BJ (cell line): ENCODE data around the gene ZNF234. TPM values are rescaled to one million over a fixed set of nuclear protein-coding genes. Genes with fewer than 3 reads are reported as not detected.
"Not testable (repeated sequence)": the region's sequence is repeated elsewhere in the genome, so short reads cannot be mapped to it uniquely, and the experiment has no call there.

Experiments
- CTCF ChIA-PET: fragments of 350-600 bp; formaldehyde crosslinking; extraction: SDS; loops from one replicate; lab custom pipeline; 2021; ENCODE audit warnings: antibody characterized with exemption, inconsistent platforms; lab: Yijun Ruan, JAX
- POLR2A ChIA-PET: fragments of 300-600 bp; sonication (Branson Sonifier 250); formaldehyde crosslinking; extraction: SDS; loops from one replicate; lab custom pipeline; 2021; ENCODE audit warnings: antibody characterized with exemption; lab: Charles Lee
- DNase-seq: peaks from one replicate; pipeline ENCODE4 v3.0.0-alpha.2; 2011; ENCODE audit warnings: low read depth
- H3K27me3 ChIP-seq: 2 replicates; pipeline ENCODE4 v1.6.0; 2011; ENCODE audit warnings: low read length; ENCODE audit not compliant: control insufficient read depth, insufficient read depth
- H3K36me3 ChIP-seq: 2 replicates; pipeline ENCODE4 v1.5.1; 2011; ENCODE audit warnings: low read length; ENCODE audit not compliant: control insufficient read depth, insufficient read depth
- H3K4me3 ChIP-seq: 2 replicates; pipeline ENCODE4 v1.5.1; 2011; ENCODE audit warnings: low read depth, mild to moderate bottlenecking, control low read depth, low read length
- polyA plus RNA-seq: library from polyadenylated mRNA; depleted of rRNA; stranded (reverse); fragments of >200 nt; gene quantifications from 2 replicates; pipeline ENCODE4 v1.2.3, GENCODE V29; 2011; rRNA removed
- TF ChIP-seq, protein P1 (sequence below): IDR thresholded peaks from 2 replicates; pipeline ENCODE4 v1.5.1; 2011; ENCODE audit warnings: low read depth, mild to moderate bottlenecking, control low read depth, inconsistent platforms, low read length, moderate library complexity; ENCODE audit not compliant: insufficient read depth

The ZNF234 gene
- polyA plus RNA-seq, 1 experiment, result 3.1 TPM

GRCh38 chr19:44202470-44202869, 61.1 kb downstream of the ZNF234 start:
- ChIA-PET POLR2A (no interaction called here), CTCF (no interaction called here)
- H3K27me3 ChIP-seq, result no peaks in the 10 kb centered on the region
- TF ChIP-seq, protein P1, sequence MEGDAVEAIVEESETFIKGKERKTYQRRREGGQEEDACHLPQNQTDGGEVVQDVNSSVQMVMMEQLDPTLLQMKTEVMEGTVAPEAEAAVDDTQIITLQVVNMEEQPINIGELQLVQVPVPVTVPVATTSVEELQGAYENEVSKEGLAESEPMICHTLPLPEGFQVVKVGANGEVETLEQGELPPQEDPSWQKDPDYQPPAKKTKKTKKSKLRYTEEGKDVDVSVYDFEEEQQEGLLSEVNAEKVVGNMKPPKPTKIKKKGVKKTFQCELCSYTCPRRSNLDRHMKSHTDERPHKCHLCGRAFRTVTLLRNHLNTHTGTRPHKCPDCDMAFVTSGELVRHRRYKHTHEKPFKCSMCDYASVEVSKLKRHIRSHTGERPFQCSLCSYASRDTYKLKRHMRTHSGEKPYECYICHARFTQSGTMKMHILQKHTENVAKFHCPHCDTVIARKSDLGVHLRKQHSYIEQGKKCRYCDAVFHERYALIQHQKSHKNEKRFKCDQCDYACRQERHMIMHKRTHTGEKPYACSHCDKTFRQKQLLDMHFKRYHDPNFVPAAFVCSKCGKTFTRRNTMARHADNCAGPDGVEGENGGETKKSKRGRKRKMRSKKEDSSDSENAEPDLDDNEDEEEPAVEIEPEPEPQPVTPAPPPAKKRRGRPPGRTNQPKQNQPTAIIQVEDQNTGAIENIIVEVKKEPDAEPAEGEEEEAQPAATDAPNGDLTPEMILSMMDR, result no peak
- no peak for DNase-seq
- H3K4me3 ChIP-seq, result no peak overlapping the region
- H3K36me3 ChIP-seq, result no peaks in the 10 kb centered on the region

GRCh38 chr19:44202974-44203373, 61.6 kb downstream of the ZNF234 start:
- ChIA-PET POLR2A (no interaction called here), CTCF (no interaction called here)
- Histone ChIP-seq H3K4me3 (no peak overlapping the region), H3K36me3 (no peaks in the 10 kb centered on the region), H3K27me3 (no peaks in the 10 kb centered on the region)
- no peak for DNase-seq
- TF ChIP-seq, protein P1, result no peak

DNA sequence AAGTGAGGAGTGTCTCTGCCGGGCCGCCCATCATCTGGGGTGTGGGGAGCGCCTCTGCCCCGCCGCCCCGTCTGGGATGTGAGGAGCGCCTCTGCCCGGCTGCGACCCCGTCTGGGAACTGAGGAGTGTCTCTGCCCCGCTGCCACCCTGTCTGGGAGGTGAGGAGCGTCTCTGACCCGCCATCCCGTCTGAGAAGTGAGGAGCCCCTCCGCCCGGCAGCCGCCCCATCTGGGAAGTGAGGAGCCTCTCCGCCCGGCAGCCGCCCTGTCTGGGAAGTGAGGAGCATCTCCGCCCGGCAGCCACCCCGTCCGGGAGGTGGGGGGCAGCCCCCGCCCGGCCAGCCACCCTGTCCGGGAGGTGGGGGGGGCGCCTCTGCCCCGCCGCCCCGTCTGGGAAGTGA, 62.5 kb downstream of the ZNF234 start:
- H3K27me3 ChIP-seq, DNase-seq, H3K36me3 ChIP-seq, POLR2A ChIA-PET, CTCF ChIA-PET, H3K4me3 ChIP-seq: not testable (repeated sequence)

DNA sequence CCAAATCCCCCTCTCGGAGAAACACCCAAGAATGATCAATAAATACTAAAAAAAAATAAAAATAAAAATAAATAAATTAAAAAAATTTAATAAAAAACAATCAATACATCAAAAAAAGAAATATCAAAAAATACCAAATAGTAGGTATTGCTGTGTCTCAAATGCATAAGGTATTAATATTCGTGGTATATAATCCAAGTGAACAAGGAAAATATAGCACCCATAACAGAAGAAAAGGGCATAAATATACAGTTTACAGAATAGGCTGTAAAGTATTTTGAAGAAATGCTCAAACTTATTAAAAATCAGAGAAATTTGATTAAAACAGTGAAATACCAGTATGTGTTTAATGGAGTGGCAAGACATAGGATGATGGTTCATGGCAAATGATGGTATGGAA, 63.4 kb downstream of the ZNF234 start:
- POLR2A ChIA-PET, result interaction anchor here (0.5 kb wide), 1 partner anchor 295 kb away, joined by 3 read pairs; the partner anchor contains the start of gene ZNF180
- Histone ChIP-seq H3K4me3 (no peak overlapping the region), H3K36me3 (no peaks in the 10 kb centered on the region), H3K27me3 (no peaks in the 10 kb centered on the region)
- DNase-seq, result no peak
- CTCF ChIA-PET, result no interaction called here
- TF ChIP-seq, protein P1, result no peak

GRCh38 chr19:44207126-44207803, 65.9 kb downstream of the ZNF234 start:
- TF ChIP-seq, protein P1, result no peak
- ChIA-PET CTCF (interaction anchor here (0.5 to 0.9 kb wide), 2 partner anchors 43 to 762 kb away, joined by 3 to 5 read pairs; partner anchors contain the start of gene ZNF226), POLR2A (no interaction called here)
- no peaks in the 10 kb centered on the region for H3K27me3 ChIP-seq
- peak overlapping the region; percentile 77 for H3K4me3 ChIP-seq
- no peaks in the 10 kb centered on the region for H3K36me3 ChIP-seq
- DNase-seq, result peak; percentile 57

Other genes with a start within 250 kb of the ZNF234 start
- 8.8 and 11.3 TPM in 2 replicates for gene ZNF45, start 206.3 kb upstream of the ZNF234 start, polyA plus RNA-seq
- 0.64 and 1.2 TPM in 2 replicates for gene ZNF221, start 190.3 kb upstream of the ZNF234 start, polyA plus RNA-seq
- 2.4 and 3.5 TPM in 2 replicates for gene ZNF155, start 157.4 kb upstream of the ZNF234 start, polyA plus RNA-seq
- 2.1 and 3.3 TPM in 2 replicates for gene ZNF230, start 138.6 kb upstream of the ZNF234 start, polyA plus RNA-seq
- 3.2 and 5.4 TPM in 2 replicates for gene ZNF222, start 116.2 kb upstream of the ZNF234 start, polyA plus RNA-seq
- gene ZNF223, start 89.5 kb upstream of the ZNF234 start, polyA plus RNA-seq, result 2.1 and 3.8 TPM in 2 replicates
- gene ZNF284, start 69.4 kb upstream of the ZNF234 start, polyA plus RNA-seq, result 1.0 and 1.4 TPM in 2 replicates
- 13.2 and 17.1 TPM in 2 replicates for gene ZNF224, start 47.2 kb upstream of the ZNF234 start, polyA plus RNA-seq
- gene ZNF225, start 28.2 kb upstream of the ZNF234 start, polyA plus RNA-seq, result 1.3 and 2.5 TPM in 2 replicates
- gene ZNF226, start 23.5 kb downstream of the ZNF234 start, polyA plus RNA-seq, result 11.0 and 16.4 TPM in 2 replicates
- gene ZNF227, start 71.0 kb downstream of the ZNF234 start, polyA plus RNA-seq, result 5.9 and 7.7 TPM in 2 replicates
- gene ZNF233, start 118.3 kb downstream of the ZNF234 start, polyA plus RNA-seq, result 0.61 and 1.4 TPM in 2 replicates
- 1.3 and 2.7 TPM in 2 replicates for gene ZNF235, start 163.5 kb downstream of the ZNF234 start, polyA plus RNA-seq
- gene ZNF112, start 215.1 kb downstream of the ZNF234 start, polyA plus RNA-seq, result 1.9 and 4.0 TPM in 2 replicates